HEK293T (cell line): ENCODE data around the gene FSTL4.

Source experiments
- CTCF ChIA-PET: fragments of 350-600 bp; formaldehyde crosslinking; extraction: SDS; loops from one replicate; lab custom pipeline; 2021; ENCODE audit warnings: antibody characterized with exemption, inconsistent platforms; lab: Yijun Ruan, JAX
- POLR2A ChIA-PET: fragments of 350-600 bp; formaldehyde crosslinking; extraction: SDS; loops from one replicate; lab custom pipeline; 2020; ENCODE audit warnings: antibody characterized with exemption, inconsistent platforms; lab: Yijun Ruan, JAX
- DNase-seq: peaks from one replicate; pipeline ENCODE4 v3.0.0; 2012; ENCODE audit warnings: mixed read lengths; ENCODE audit errors: extremely low spot score
- ARNT ChIP-seq: fragments of 450-650 bp; IDR thresholded peaks from 2 replicates; pipeline ENCODE4 v1.6.1; 2017; ENCODE audit warnings: mild to moderate bottlenecking
- BHLHE40 ChIP-seq: fragments of 450-650 bp; IDR thresholded peaks from 2 replicates; pipeline ENCODE4 v1.6.1; 2016; ENCODE audit warnings: mild to moderate bottlenecking, moderate library complexity, borderline replicate concordance
- CTBP1 ChIP-seq: fragments of 450-650 bp; IDR thresholded peaks from 2 replicates; pipeline ENCODE4 v1.6.1; 2016; ENCODE audit warnings: borderline replicate concordance
- ELF4 ChIP-seq: fragments of 450-650 bp; IDR thresholded peaks from 2 replicates; pipeline ENCODE4 v1.6.1; 2017; ENCODE audit warnings: antibody characterized with exemption
- FOXA1 ChIP-seq: fragments of 450-650 bp; IDR thresholded peaks from 2 replicates; pipeline ENCODE4 v1.6.1; 2016; ENCODE audit warnings: mild to moderate bottlenecking
- FOXK2 ChIP-seq: fragments of 450-650 bp; IDR thresholded peaks from 2 replicates; pipeline ENCODE4 v1.6.1; 2016; ENCODE audit warnings: mild to moderate bottlenecking
- FOXM1 ChIP-seq: fragments of 450-650 bp; IDR thresholded peaks from 2 replicates; pipeline ENCODE4 v1.6.1; 2017; ENCODE audit warnings: mild to moderate bottlenecking, borderline replicate concordance
- HDGF ChIP-seq: fragments of 450-650 bp; IDR thresholded peaks from 2 replicates; pipeline ENCODE4 v1.6.1; 2017; ENCODE audit warnings: antibody characterized with exemption, borderline replicate concordance
- L3MBTL2 ChIP-seq: fragments of 450-650 bp; conservative IDR thresholded peaks from 2 replicates; pipeline ENCODE4 v1.6.1; 2016; ENCODE audit warnings: mild to moderate bottlenecking
- LEF1 ChIP-seq: fragments of 450-650 bp; IDR thresholded peaks from 2 replicates; pipeline ENCODE4 v1.6.1; 2017; ENCODE audit warnings: mild to moderate bottlenecking, borderline replicate concordance
- NFRKB ChIP-seq: fragments of 450-650 bp; IDR thresholded peaks from 2 replicates; pipeline ENCODE4 v1.6.1; 2016; ENCODE audit warnings: mild to moderate bottlenecking, moderate library complexity
- PKNOX1 ChIP-seq: fragments of 450-650 bp; IDR thresholded peaks from 2 replicates; pipeline ENCODE4 v1.6.1; 2016
- SP1 ChIP-seq: fragments of 450-650 bp; IDR thresholded peaks from 2 replicates; pipeline ENCODE4 v1.6.1; 2017
- SUZ12 ChIP-seq: fragments of 450-650 bp; IDR thresholded peaks from 2 replicates; pipeline ENCODE4 v1.6.1; 2016; ENCODE audit warnings: mild to moderate bottlenecking
- TARDBP ChIP-seq: fragments of 450-650 bp; IDR thresholded peaks from 2 replicates; pipeline ENCODE4 v1.6.1; 2016
- ZNF384 ChIP-seq: fragments of 450-650 bp; IDR thresholded peaks from 2 replicates; pipeline ENCODE4 v1.6.1; 2016

FSTL4 gene

GRCh38 chr5:133460172-133460758 lies 152.1 kb downstream of the FSTL4 start:
- ChIA-PET CTCF (interaction anchor here (1.0 to 3.8 kb wide), 7 partner anchors 9 to 150 kb away, joined by 3 to 24 read pairs (median 5); no protein-coding TSS in a partner anchor), POLR2A (no interaction called here)
- TF ChIP-seq BHLHE40, result no peak
- no peak for TF ChIP-seq TARDBP
- TF ChIP-seq FOXM1, result no peak
- no peak for TF ChIP-seq L3MBTL2
- TF ChIP-seq PKNOX1, result no peak
- peak; percentile 68 for DNase-seq

DNA sequence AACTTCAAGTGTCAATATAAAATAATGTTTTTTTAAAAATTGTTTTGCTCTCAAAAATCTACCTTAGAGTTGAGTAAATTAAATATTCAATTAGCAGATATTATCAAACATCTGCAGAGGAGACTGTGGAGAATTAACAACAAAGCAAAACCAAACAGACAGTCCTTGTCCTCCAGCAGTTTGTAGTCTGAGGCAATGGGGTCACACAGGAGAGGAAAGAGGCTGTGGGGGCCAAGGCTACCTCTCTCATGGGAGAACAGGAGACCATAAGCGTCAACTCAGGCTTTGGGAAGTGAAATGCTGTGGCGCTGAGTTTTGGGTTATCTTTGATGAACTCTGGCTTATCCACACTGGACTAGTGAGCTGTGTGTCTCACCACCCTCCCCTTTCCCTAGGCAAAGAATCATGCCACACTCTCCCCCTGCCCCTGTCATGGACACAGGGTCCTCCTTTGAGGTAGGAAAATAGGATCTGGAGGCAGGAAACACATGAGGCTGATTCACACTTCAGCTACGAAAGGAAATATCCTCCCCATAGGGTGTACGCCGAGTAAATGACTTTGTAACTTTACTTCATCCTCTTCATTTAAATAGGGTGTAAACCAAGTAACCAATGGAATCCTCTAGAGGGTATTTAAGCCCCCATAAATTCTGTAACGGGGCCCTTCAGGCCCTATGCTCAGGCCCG lies 152.7 kb downstream of the FSTL4 start:
- DNase-seq, result no peak
- no peak for TF ChIP-seq NFRKB
- no peak for TF ChIP-seq CTBP1
- no peak for TF ChIP-seq SP1
- TF ChIP-seq L3MBTL2, result no peak
- TF ChIP-seq PKNOX1, result no peak
- TF ChIP-seq FOXM1, result no peak
- TF ChIP-seq ARNT, result no peak
- no peak for TF ChIP-seq ZNF384
- TF ChIP-seq BHLHE40, result no peak
- no peak for TF ChIP-seq LEF1
- TF ChIP-seq SUZ12, result no peak
- no peak for TF ChIP-seq ELF4
- no peak for TF ChIP-seq FOXK2
- POLR2A ChIA-PET, result no interaction called here
- CTCF ChIA-PET, result interaction anchor here (1.0 to 3.8 kb wide), 6 partner anchors 9 to 36 kb away, joined by 4 to 24 read pairs (median 5); no protein-coding TSS in a partner anchor

DNA sequence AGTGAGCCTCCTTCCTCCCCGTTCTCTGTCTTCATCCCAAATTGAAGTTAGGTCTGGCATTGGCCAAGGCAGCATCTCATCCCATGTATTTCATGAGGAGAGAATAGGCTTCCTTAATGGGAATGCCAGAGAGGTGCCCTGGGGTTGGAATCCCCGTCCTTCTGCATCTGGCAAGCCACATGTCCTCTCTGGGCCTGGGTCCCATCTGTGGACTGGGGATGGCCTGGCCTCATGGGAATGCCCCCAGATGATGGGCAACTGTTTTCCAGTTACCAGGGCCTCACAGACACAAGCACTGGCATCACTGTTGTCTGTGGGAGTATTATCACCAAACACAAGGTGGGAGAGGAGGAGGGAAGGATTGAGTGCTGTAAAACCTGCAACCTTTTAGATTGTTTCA lies 153.9 kb downstream of the FSTL4 start:
- POLR2A ChIA-PET, result no interaction called here
- TF ChIP-seq CTBP1 (no peak), PKNOX1 (no peak), BHLHE40 (no peak), FOXK2 (no peak), L3MBTL2 (no peak), ZNF384 (no peak)
- CTCF ChIA-PET, result no interaction called here
- DNase-seq, result no peak

DNA sequence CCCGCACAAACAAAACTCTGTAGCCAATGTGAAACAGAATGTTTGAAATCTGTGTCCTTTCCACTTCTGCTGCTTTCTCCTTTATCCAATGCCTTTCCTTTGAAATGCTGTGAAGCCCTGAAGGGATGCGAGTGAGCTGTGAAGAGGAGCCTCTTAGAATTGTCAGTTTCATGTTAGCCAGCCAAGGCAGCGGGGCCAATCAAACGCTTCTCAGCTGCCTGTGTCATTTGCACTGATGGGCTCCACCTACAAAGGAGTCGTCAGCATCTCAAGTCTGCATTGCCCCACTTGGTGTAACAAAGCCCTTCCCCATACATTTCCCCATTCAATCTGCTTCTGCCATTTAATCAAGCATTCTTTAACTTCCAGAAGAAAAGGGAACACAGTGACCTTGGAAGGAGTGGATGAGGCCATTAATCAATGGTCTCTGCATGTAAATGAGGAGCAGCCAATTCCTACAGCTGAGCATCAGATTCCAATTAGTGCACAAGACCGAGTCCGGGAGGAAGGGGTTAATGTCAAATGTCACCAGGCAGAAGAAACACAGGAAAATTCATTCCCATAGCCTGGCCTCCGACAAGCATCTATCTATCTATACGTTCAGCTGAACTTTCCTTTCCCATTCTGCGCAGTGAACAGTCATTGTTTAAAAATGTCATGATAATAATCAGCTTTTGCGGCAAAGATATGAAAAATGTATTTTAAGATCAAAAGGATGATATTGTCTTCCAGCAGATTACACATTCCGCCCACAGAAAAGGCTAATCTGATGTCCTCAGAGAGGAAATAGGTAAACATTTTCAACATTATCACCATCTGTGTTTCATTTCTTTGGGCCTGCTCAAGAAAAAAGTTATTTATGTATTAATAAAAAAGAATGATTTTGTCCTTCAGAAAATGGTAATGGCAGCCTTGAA lies 154.6 kb downstream of the FSTL4 start:
- DNase-seq, result no peak
- TF ChIP-seq TARDBP, result no peak
- TF ChIP-seq LEF1, result no peak
- TF ChIP-seq NFRKB, result no peak
- TF ChIP-seq SP1, result no peak
- TF ChIP-seq HDGF, result no peak
- no peak for TF ChIP-seq BHLHE40
- no peak for TF ChIP-seq FOXK2
- TF ChIP-seq ARNT, result no peak
- no peak for TF ChIP-seq ZNF384
- no peak for TF ChIP-seq PKNOX1
- TF ChIP-seq FOXM1, result no peak
- no peak for TF ChIP-seq FOXA1
- no peak for TF ChIP-seq ELF4
- no peak for TF ChIP-seq SUZ12
- TF ChIP-seq CTBP1, result no peak
- TF ChIP-seq L3MBTL2, result no peak
- POLR2A ChIA-PET, result no interaction called here
- CTCF ChIA-PET, result interaction anchor here (2.2 kb wide), 1 partner anchor 34 kb away, joined by 13 read pairs; no protein-coding TSS in a partner anchor

GRCh38 chr5:133456933-133457402 lies 155.4 kb downstream of the FSTL4 start:
- TF ChIP-seq FOXK2 (no peak), NFRKB (no peak), TARDBP (no peak), PKNOX1 (no peak), SUZ12 (no peak), BHLHE40 (no peak), ARNT (no peak), CTBP1 (no peak), FOXA1 (no peak), ZNF384 (no peak)
- ChIA-PET POLR2A (no interaction called here), CTCF (interaction anchor here (2.2 kb wide), 1 partner anchor 33 kb away, joined by 13 read pairs; no protein-coding TSS in a partner anchor)
- no peak for DNase-seq
